Osteoblast (primary cell): Measurements from ENCODE around the gene TOB1. TPM values are rescaled to one million over a fixed set of nuclear protein-coding genes. Genes with fewer than 3 reads are reported as not detected.

Experiments
- DNase-seq: peaks from one replicate; pipeline ENCODE4 v3.0.0; 2011; ENCODE audit warnings: low spot score, mixed read lengths; ENCODE audit not compliant: insufficient read length; ENCODE audit errors: missing footprints
- H2AFZ ChIP-seq: 2 replicates; pipeline ENCODE4 v1.6.0; 2011; ENCODE audit warnings: mild to moderate bottlenecking, low read length
- H3K27ac ChIP-seq: 2 replicates; pipeline ENCODE4 v1.5.1; 2011; ENCODE audit warnings: mild to moderate bottlenecking, low read depth, low read length, moderate library complexity
- H3K27me3 ChIP-seq: 2 replicates; pipeline ENCODE4 v1.6.0; 2012; ENCODE audit warnings: mild to moderate bottlenecking, control low read depth, inconsistent platforms, low read length, moderate library complexity; ENCODE audit not compliant: insufficient read depth
- H3K36me3 ChIP-seq: 2 replicates; pipeline ENCODE4 v1.5.1; 2011; ENCODE audit warnings: mild to moderate bottlenecking, low read length, control low read depth, moderate library complexity; ENCODE audit not compliant: insufficient read depth
- H3K4me1 ChIP-seq: 2 replicates; pipeline ENCODE4 v1.5.1; 2011; ENCODE audit warnings: mild to moderate bottlenecking, low read length, control low read depth, moderate library complexity; ENCODE audit not compliant: insufficient read depth
- H3K4me2 ChIP-seq: 2 replicates; pipeline ENCODE4 v1.6.0; 2011; ENCODE audit warnings: mild to moderate bottlenecking, low read length; ENCODE audit not compliant: insufficient read depth
- H3K4me3 ChIP-seq: fragments of 200-600 bp; sonication (generic); 3 replicates; pipeline ENCODE4 v1.5.1; 2012; ENCODE audit warnings: mild to moderate bottlenecking, low read length, inconsistent platforms; ENCODE audit not compliant: insufficient read depth
- H3K79me2 ChIP-seq: 2 replicates; pipeline ENCODE4 v1.6.0; 2012; ENCODE audit warnings: mild to moderate bottlenecking, low read length, control low read depth, inconsistent platforms; ENCODE audit not compliant: insufficient read depth
- H3K9me3 ChIP-seq: 2 replicates; pipeline ENCODE4 v1.5.1; 2011; ENCODE audit warnings: low read depth, low read length, control low read depth
- H4K20me1 ChIP-seq: 2 replicates; pipeline ENCODE4 v1.6.0; 2012; ENCODE audit warnings: mild to moderate bottlenecking, low read length, control low read depth; ENCODE audit not compliant: insufficient read depth
- total RNA-seq: library from RNA; depleted of rRNA; stranded (reverse); fragments of >200 nt; gene quantifications from 2 replicates; pipeline ENCODE4 v1.2.3, GENCODE V29; 2012
- TF ChIP-seq, protein P1 (sequence below): IDR thresholded peaks from 2 replicates; pipeline ENCODE4 v1.5.1; 2011; ENCODE audit warnings: mild to moderate bottlenecking, low read depth, low read length, moderate library complexity; ENCODE audit errors: extremely low read depth

TOB1 gene
- total RNA-seq, 1 donor, result 18.8 TPM

- no peak overlapping the region for H2AFZ ChIP-seq
- peaks cover 5% of the 10 kb centered on the region for H3K4me1 ChIP-seq
- H3K36me3 ChIP-seq, result no peaks in the 10 kb centered on the region
- no peak overlapping the region for H3K27ac ChIP-seq
- H3K4me2 ChIP-seq, result no peak overlapping the region
- DNase-seq, result peak; percentile 75
- H4K20me1 ChIP-seq, result no peaks in the 10 kb centered on the region
- no peaks in the 10 kb centered on the region for H3K79me2 ChIP-seq
- no peaks in the 10 kb centered on the region for H3K27me3 ChIP-seq
- H3K9me3 ChIP-seq, result no peaks in the 10 kb centered on the region
- no peak overlapping the region for H3K4me3 ChIP-seq
- TF ChIP-seq, protein P1, sequence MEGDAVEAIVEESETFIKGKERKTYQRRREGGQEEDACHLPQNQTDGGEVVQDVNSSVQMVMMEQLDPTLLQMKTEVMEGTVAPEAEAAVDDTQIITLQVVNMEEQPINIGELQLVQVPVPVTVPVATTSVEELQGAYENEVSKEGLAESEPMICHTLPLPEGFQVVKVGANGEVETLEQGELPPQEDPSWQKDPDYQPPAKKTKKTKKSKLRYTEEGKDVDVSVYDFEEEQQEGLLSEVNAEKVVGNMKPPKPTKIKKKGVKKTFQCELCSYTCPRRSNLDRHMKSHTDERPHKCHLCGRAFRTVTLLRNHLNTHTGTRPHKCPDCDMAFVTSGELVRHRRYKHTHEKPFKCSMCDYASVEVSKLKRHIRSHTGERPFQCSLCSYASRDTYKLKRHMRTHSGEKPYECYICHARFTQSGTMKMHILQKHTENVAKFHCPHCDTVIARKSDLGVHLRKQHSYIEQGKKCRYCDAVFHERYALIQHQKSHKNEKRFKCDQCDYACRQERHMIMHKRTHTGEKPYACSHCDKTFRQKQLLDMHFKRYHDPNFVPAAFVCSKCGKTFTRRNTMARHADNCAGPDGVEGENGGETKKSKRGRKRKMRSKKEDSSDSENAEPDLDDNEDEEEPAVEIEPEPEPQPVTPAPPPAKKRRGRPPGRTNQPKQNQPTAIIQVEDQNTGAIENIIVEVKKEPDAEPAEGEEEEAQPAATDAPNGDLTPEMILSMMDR, result no peak
These were observed 35.2 kb downstream of the TOB1 start for GRCh38 chr17:50830994-50831393.

DNA sequence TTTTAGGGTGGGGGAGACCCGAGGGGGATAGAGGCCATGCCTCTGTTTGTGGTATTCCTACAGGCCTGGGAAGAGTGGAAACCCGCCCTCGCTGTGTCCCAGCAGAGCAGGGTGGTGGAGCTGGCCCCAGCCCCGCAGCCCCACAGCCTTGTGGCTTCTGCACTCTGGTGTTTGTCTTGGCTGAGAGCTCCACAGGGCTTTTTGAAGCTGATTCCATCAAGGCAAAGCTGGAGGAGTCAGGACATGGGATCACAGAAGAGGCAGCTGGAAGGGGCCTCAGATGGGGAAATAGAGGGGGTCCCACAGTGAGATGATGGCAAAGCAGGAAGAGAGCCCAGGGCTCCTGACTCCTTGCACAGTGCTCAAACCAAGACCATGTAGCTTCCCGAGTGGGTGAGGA is 35.8 kb downstream of the TOB1 start:
- no peaks in the 10 kb centered on the region for H3K9me3 ChIP-seq
- DNase-seq, result peak; percentile 76

DNA sequence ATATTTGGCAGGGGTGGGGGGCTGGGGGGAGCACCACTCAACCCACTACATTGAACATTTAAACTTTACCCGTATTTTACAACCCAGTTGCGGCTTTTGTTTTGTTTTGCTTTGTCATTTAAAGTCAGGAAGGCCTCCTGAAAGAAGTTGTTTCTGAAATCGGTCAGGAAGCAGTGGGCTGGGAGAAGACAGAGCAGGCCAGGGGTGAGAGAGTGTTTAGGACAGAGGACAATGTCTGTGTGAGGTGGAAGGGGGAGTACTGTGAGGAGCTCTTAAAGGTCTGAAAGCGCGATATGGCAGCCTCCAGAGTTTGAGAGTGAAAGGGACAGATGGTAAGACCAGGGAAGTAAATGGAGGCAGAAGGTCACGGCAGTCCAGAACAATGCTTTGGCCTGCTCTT is 36.8 kb downstream of the TOB1 start:
- H4K20me1 ChIP-seq, result no peaks in the 10 kb centered on the region
- TF ChIP-seq, protein P1, result no peak
- no peaks in the 10 kb centered on the region for H3K36me3 ChIP-seq
- peaks cover 2% of the 10 kb centered on the region for H3K4me1 ChIP-seq
- no peak for DNase-seq
- H3K4me2 ChIP-seq, result no peak overlapping the region
- no peaks in the 10 kb centered on the region for H3K9me3 ChIP-seq
- H3K27me3 ChIP-seq, result no peaks in the 10 kb centered on the region
- no peak overlapping the region for H3K4me3 ChIP-seq
- H2AFZ ChIP-seq, result peak overlapping the region; percentile 69
- H3K79me2 ChIP-seq, result no peaks in the 10 kb centered on the region
- no peak overlapping the region for H3K27ac ChIP-seq

More for the DNA sequence above, 35.8 kb downstream of the TOB1 start:
- H3K36me3 ChIP-seq, result no peaks in the 10 kb centered on the region
- H3K4me1 ChIP-seq, result peaks cover 5% of the 10 kb centered on the region
- H3K27ac ChIP-seq, result no peak overlapping the region
- no peak overlapping the region for H2AFZ ChIP-seq
- no peaks in the 10 kb centered on the region for H3K27me3 ChIP-seq
- no peak overlapping the region for H3K4me2 ChIP-seq
- no peaks in the 10 kb centered on the region for H3K79me2 ChIP-seq
- H3K4me3 ChIP-seq, result no peak overlapping the region
- TF ChIP-seq, protein P1, result no peak
- no peaks in the 10 kb centered on the region for H4K20me1 ChIP-seq

DNA sequence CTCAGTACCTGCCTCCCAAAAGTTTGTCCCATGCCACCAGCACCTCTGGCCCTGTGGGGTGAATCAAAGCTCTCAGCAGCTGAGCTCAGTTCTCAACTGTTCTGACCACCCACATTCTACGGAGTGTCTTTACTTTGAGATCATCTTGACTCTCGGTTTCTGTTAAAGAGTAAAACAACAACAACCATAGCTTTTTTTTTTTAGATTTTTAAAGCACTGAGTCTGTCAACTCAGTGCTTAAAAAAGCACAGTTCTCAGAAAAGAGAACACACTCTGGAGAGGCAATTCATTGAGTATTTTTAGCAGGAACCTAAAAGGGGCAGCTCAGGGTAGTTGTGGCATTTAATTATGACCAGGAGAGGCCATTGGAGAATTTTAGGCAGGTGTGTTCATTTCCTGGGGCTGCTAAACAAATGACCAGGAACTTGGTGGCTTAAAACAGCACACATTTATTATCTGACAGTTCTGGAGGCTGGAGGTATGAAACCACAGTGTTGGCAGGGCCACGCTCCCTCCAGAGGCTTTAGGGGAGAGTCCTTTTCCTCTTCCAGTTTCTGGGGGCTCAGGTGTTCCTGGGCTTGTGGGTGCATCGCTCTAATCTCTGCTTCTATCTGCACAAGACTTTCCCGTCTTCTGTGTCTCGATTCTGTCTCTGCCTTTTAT is 37.5 kb downstream of the TOB1 start:
- H2AFZ ChIP-seq, result no peak overlapping the region
- TF ChIP-seq, protein P1, result no peak
- peaks cover 2% of the 10 kb centered on the region for H3K4me1 ChIP-seq
- no peak overlapping the region for H3K4me3 ChIP-seq
- H3K4me2 ChIP-seq, result no peak overlapping the region
- DNase-seq, result peak; percentile 69
- no peak overlapping the region for H3K27ac ChIP-seq
- no peaks in the 10 kb centered on the region for H3K9me3 ChIP-seq
- no peaks in the 10 kb centered on the region for H4K20me1 ChIP-seq
- H3K27me3 ChIP-seq, result no peaks in the 10 kb centered on the region
- no peaks in the 10 kb centered on the region for H3K79me2 ChIP-seq
- no peaks in the 10 kb centered on the region for H3K36me3 ChIP-seq
